Right forelimb (tissue), 1 donor: Measurements from ENCODE around the gene USP6NL.

Source experiments
- DNase-seq: peaks from one replicate; pipeline ENCODE4 v3.0.0-alpha.2; 2018

The USP6NL gene

DNA sequence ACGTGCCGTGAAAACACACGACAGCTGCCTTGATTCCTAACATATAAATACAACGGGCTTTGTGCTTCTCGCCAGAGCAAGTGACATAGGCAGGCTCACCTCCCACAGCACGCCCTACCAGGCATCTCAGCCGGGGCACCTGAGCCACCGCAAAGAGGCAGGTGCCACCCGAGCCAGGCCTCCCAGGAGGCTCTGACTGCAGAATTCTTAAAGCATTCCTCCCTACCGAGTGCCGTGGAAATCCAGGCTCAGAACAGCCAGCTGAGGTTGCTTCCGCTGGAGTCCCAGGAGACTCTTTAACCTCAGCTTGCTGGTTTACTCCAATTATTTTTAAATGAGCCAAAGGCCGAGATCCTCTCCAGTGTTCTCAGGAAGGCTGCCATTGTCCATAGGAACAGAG lies 206.5 kb downstream of the USP6NL start:
- no peak for DNase-seq
